ENCODE results near the gene CYP26A1. TPM values are rescaled to one million over a fixed set of nuclear protein-coding genes. Genes with fewer than 3 reads are reported as not detected.
"Not testable (repeated sequence)": the region's sequence is repeated elsewhere in the genome, so short reads cannot be mapped to it uniquely, and the experiment has no call there.

CYP26A1 gene
- polyA plus RNA-seq, 4 donors: 0.03 to 0.09 TPM; not detected in 2

GRCh38 chr10:93090619-93091018, 16.9 kb downstream of the CYP26A1 start:
- no peak overlapping the region for H3K4me3 ChIP-seq (ENCODE audit: low read depth in 1 of 3, low read length in 3 of 3)
- 74 to 90% (median 79%) methylated on average over 2 of the region's 2 CpGs for WGBS, 3 donors
- no peaks in the 10 kb centered on the region for H3K27me3 ChIP-seq (ENCODE audit: control insufficient read depth in 3 of 3, insufficient read depth in 3 of 3, low read length in 3 of 3)
- FAIRE-seq (no peak), DNase-seq (no peak)
- no peaks in the 10 kb centered on the region for H3K4me1 ChIP-seq (ENCODE audit: control insufficient read depth in 3 of 3, insufficient read depth in 2 of 3, low read depth in 1 of 3, low read length in 2 of 3)
- no peak overlapping the region for H3K27ac ChIP-seq (ENCODE audit: low read depth in 1 of 3, low read length in 2 of 3)
- H3K9me3 ChIP-seq (ENCODE audit: control insufficient read depth in 2 of 2, insufficient read depth in 1 of 2, low read depth in 1 of 2, low read length in 1 of 2): no peaks in the 10 kb centered on the region
- H3K36me3 ChIP-seq (ENCODE audit: control insufficient read depth in 3 of 3, insufficient read depth in 2 of 3, low read depth in 1 of 3, low read length in 3 of 3): no peaks in the 10 kb centered on the region

GRCh38 chr10:93091960-93092359, 18.3 kb downstream of the CYP26A1 start:
- Histone ChIP-seq H3K4me3 (ENCODE audit: low read depth in 1 of 3, low read length in 3 of 3) (no peak overlapping the region), H3K9me3 (ENCODE audit: control insufficient read depth in 2 of 2, insufficient read depth in 1 of 2, low read depth in 1 of 2, low read length in 1 of 2) (no peaks in the 10 kb centered on the region), H3K36me3 (ENCODE audit: control insufficient read depth in 3 of 3, insufficient read depth in 2 of 3, low read depth in 1 of 3, low read length in 3 of 3) (no peaks in the 10 kb centered on the region), H3K27me3 (ENCODE audit: control insufficient read depth in 3 of 3, insufficient read depth in 3 of 3, low read length in 3 of 3) (no peaks in the 10 kb centered on the region), H3K4me1 (ENCODE audit: control insufficient read depth in 3 of 3, insufficient read depth in 2 of 3, low read depth in 1 of 3, low read length in 2 of 3) (peaks cover 0 to 3% (median 0%) of the 10 kb centered on the region in 3 donors), H3K27ac (ENCODE audit: low read depth in 1 of 3, low read length in 2 of 3) (no peak overlapping the region)
- 89 to 97% (median 96%) methylated on average over 3 of the region's 3 CpGs for WGBS, 3 donors
- FAIRE-seq (no peak), DNase-seq (no peak)

GRCh38 chr10:93095225-93095624, 21.5 kb downstream of the CYP26A1 start:
- no peak for DNase-seq
- WGBS, 3 donors: 55 to 78% (median 56%) methylated on average over 1 of the region's 1 CpG
- no peak for FAIRE-seq
- Histone ChIP-seq H3K27ac (ENCODE audit: low read depth in 1 of 3, low read length in 2 of 3) (no peak overlapping the region), H3K27me3 (ENCODE audit: control insufficient read depth in 3 of 3, insufficient read depth in 3 of 3, low read length in 3 of 3) (no peaks in the 10 kb centered on the region), H3K36me3 (ENCODE audit: control insufficient read depth in 3 of 3, insufficient read depth in 2 of 3, low read depth in 1 of 3, low read length in 3 of 3) (no peaks in the 10 kb centered on the region), H3K4me3 (ENCODE audit: low read depth in 1 of 3, low read length in 3 of 3) (no peak overlapping the region), H3K4me1 (ENCODE audit: control insufficient read depth in 3 of 3, insufficient read depth in 2 of 3, low read depth in 1 of 3, low read length in 2 of 3) (peaks cover 0 to 3% (median 0%) of the 10 kb centered on the region in 3 donors), H3K9me3 (ENCODE audit: control insufficient read depth in 2 of 2, insufficient read depth in 1 of 2, low read depth in 1 of 2, low read length in 1 of 2) (no peaks in the 10 kb centered on the region)

- peaks cover 0 to 3% (median 0%) of the 10 kb centered on the region in 3 donors for H3K4me1 ChIP-seq (ENCODE audit: control insufficient read depth in 3 of 3, insufficient read depth in 2 of 3, low read depth in 1 of 3, low read length in 2 of 3)
- WGBS, 3 donors: 80 to 86% (median 80%) methylated on average over 4 to 5 of the region's 5 CpGs
- DNase-seq: no peak
- H3K4me3 ChIP-seq (ENCODE audit: low read depth in 1 of 3, low read length in 3 of 3): no peak overlapping the region
- no peaks in the 10 kb centered on the region for H3K27me3 ChIP-seq (ENCODE audit: control insufficient read depth in 3 of 3, insufficient read depth in 3 of 3, low read length in 3 of 3)
- no peak overlapping the region for H3K27ac ChIP-seq (ENCODE audit: low read depth in 1 of 3, low read length in 2 of 3)
- H3K9me3 ChIP-seq (ENCODE audit: control insufficient read depth in 2 of 2, insufficient read depth in 1 of 2, low read depth in 1 of 2, low read length in 1 of 2): no peaks in the 10 kb centered on the region
- no peak for FAIRE-seq
- H3K36me3 ChIP-seq (ENCODE audit: control insufficient read depth in 3 of 3, insufficient read depth in 2 of 3, low read depth in 1 of 3, low read length in 3 of 3): no peaks in the 10 kb centered on the region
Observed at GRCh38 chr10:93096901-93097300, 23.2 kb downstream of the CYP26A1 start.

- WGBS, 3 donors: 81 to 83% (median 81%) methylated on average over 9 of the region's 9 CpGs
- DNase-seq: no peak
- no peaks in the 10 kb centered on the region for H3K9me3 ChIP-seq (ENCODE audit: control insufficient read depth in 2 of 2, insufficient read depth in 1 of 2, low read depth in 1 of 2, low read length in 1 of 2)
- no peak overlapping the region for H3K4me3 ChIP-seq (ENCODE audit: low read depth in 1 of 3, low read length in 3 of 3)
- no peaks in the 10 kb centered on the region for H3K36me3 ChIP-seq (ENCODE audit: control insufficient read depth in 3 of 3, insufficient read depth in 2 of 3, low read depth in 1 of 3, low read length in 3 of 3)
- FAIRE-seq: no peak
- H3K27ac ChIP-seq (ENCODE audit: low read depth in 1 of 3, low read length in 2 of 3): no peak overlapping the region
- peaks cover 0 to 3% (median 0%) of the 10 kb centered on the region in 3 donors for H3K4me1 ChIP-seq (ENCODE audit: control insufficient read depth in 3 of 3, insufficient read depth in 2 of 3, low read depth in 1 of 3, low read length in 2 of 3)
- H3K27me3 ChIP-seq (ENCODE audit: control insufficient read depth in 3 of 3, insufficient read depth in 3 of 3, low read length in 3 of 3): no peaks in the 10 kb centered on the region
Observed at GRCh38 chr10:93097386-93097785, 23.7 kb downstream of the CYP26A1 start.

GRCh38 chr10:93098816-93099215, 25.1 kb downstream of the CYP26A1 start:
- Histone ChIP-seq H3K27me3 (ENCODE audit: control insufficient read depth in 3 of 3, insufficient read depth in 3 of 3, low read length in 3 of 3) (no peaks in the 10 kb centered on the region), H3K4me3 (ENCODE audit: low read depth in 1 of 3, low read length in 3 of 3) (no peak overlapping the region), H3K36me3 (ENCODE audit: control insufficient read depth in 3 of 3, insufficient read depth in 2 of 3, low read depth in 1 of 3, low read length in 3 of 3) (no peaks in the 10 kb centered on the region), H3K9me3 (ENCODE audit: control insufficient read depth in 2 of 2, insufficient read depth in 1 of 2, low read depth in 1 of 2, low read length in 1 of 2) (no peaks in the 10 kb centered on the region), H3K4me1 (ENCODE audit: control insufficient read depth in 3 of 3, insufficient read depth in 2 of 3, low read depth in 1 of 3, low read length in 2 of 3) (peaks cover 0 to 3% (median 0%) of the 10 kb centered on the region in 3 donors), H3K27ac (ENCODE audit: low read depth in 1 of 3, low read length in 2 of 3) (no peak overlapping the region)
- FAIRE-seq (no peak), DNase-seq (no peak)
- WGBS, 3 donors: 74 to 80% (median 79%) methylated on average over 3 of the region's 3 CpGs

GRCh38 chr10:93099670-93100069, 26.0 kb downstream of the CYP26A1 start:
- H3K9me3 ChIP-seq (ENCODE audit: control insufficient read depth in 2 of 2, insufficient read depth in 1 of 2, low read depth in 1 of 2, low read length in 1 of 2): no peaks in the 10 kb centered on the region
- no peak overlapping the region for H3K27ac ChIP-seq (ENCODE audit: low read depth in 1 of 3, low read length in 2 of 3)
- 81 to 89% (median 87%) methylated on average over 7 of the region's 7 CpGs for WGBS, 3 donors
- no peaks in the 10 kb centered on the region for H3K36me3 ChIP-seq (ENCODE audit: control insufficient read depth in 3 of 3, insufficient read depth in 2 of 3, low read depth in 1 of 3, low read length in 3 of 3)
- no peak overlapping the region for H3K4me3 ChIP-seq (ENCODE audit: low read depth in 1 of 3, low read length in 3 of 3)
- peaks cover 0 to 3% (median 0%) of the 10 kb centered on the region in 3 donors for H3K4me1 ChIP-seq (ENCODE audit: control insufficient read depth in 3 of 3, insufficient read depth in 2 of 3, low read depth in 1 of 3, low read length in 2 of 3)
- H3K27me3 ChIP-seq (ENCODE audit: control insufficient read depth in 3 of 3, insufficient read depth in 3 of 3, low read length in 3 of 3): no peaks in the 10 kb centered on the region
- DNase-seq (no peak), FAIRE-seq (no peak)

- not testable (repeated sequence) for H3K9me3 ChIP-seq (ENCODE audit: control insufficient read depth in 2 of 2, insufficient read depth in 1 of 2, low read depth in 1 of 2, low read length in 1 of 2); FAIRE-seq; H3K36me3 ChIP-seq (ENCODE audit: control insufficient read depth in 3 of 3, insufficient read depth in 2 of 3, low read depth in 1 of 3, low read length in 3 of 3); H3K27me3 ChIP-seq (ENCODE audit: control insufficient read depth in 3 of 3, insufficient read depth in 3 of 3, low read length in 3 of 3); H3K4me1 ChIP-seq (ENCODE audit: control insufficient read depth in 3 of 3, insufficient read depth in 2 of 3, low read depth in 1 of 3, low read length in 2 of 3); H3K27ac ChIP-seq (ENCODE audit: low read depth in 1 of 3, low read length in 2 of 3); H3K4me3 ChIP-seq (ENCODE audit: low read depth in 1 of 3, low read length in 3 of 3); DNase-seq
- whole genome bisulfite sequencing, 3 donors: 93 to 97% (median 93%) methylated on average over 3 of the region's 3 CpGs
Observed at GRCh38 chr10:93101148-93101547, 27.5 kb downstream of the CYP26A1 start.

GRCh38 chr10:93103953-93104352, 30.3 kb downstream of the CYP26A1 start:
- peaks cover 0 to 4% of the 10 kb centered on the region in 2 donors for H3K9me3 ChIP-seq (ENCODE audit: control insufficient read depth in 2 of 2, insufficient read depth in 1 of 2, low read depth in 1 of 2, low read length in 1 of 2)

More at GRCh38 chr10:93103953-93104352, 30.3 kb downstream of the CYP26A1 start:
- FAIRE-seq (no peak), DNase-seq (no peak)
- H3K27ac ChIP-seq (ENCODE audit: low read depth in 1 of 3, low read length in 2 of 3): no peak overlapping the region
- no peaks in the 10 kb centered on the region for H3K36me3 ChIP-seq (ENCODE audit: control insufficient read depth in 3 of 3, insufficient read depth in 2 of 3, low read depth in 1 of 3, low read length in 3 of 3)
- no peaks in the 10 kb centered on the region for H3K4me1 ChIP-seq (ENCODE audit: control insufficient read depth in 3 of 3, insufficient read depth in 2 of 3, low read depth in 1 of 3, low read length in 2 of 3)
- 74 to 87% (median 78%) methylated on average over 1 of the region's 1 CpG for WGBS, 3 donors
- H3K4me3 ChIP-seq (ENCODE audit: low read depth in 1 of 3, low read length in 3 of 3): no peak overlapping the region
- H3K27me3 ChIP-seq (ENCODE audit: control insufficient read depth in 3 of 3, insufficient read depth in 3 of 3, low read length in 3 of 3): no peaks in the 10 kb centered on the region
